ENCODE data around the gene TRIOBP.

DNA sequence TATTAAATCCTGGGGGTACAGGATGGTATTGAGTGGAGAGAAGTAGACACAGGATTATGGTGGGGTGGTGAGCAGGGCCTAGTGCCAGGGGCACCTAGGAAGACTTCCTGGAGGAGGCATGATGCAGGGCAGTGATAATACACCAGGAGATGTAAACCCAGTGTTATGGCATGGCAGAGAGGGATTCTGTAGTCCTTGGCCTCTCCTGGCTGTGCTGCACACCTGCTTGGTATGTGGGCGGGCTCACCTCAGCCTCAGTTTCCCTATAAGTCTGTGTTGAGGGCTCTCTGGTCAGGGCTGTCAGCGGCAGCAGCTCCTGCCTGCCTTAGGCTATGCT is 36.2 kb upstream of the TRIOBP start:
- TF ChIP-seq CTCF (conservative IDR thresholded peaks at IDR 0.05) (no peak), EZH2 (IDR thresholded peaks at IDR 0.05; ENCODE audit: low read depth) (no peak)

Measured in PC-9 (cell line).